ENCODE data around the gene LRRC37B.
"Not testable (repeated sequence)": the region's sequence is repeated elsewhere in the genome, so short reads cannot be mapped to it uniquely, and the experiment has no call there.

LRRC37B gene

GRCh38 chr17:32042266-32042665 lies 35.1 kb downstream of the LRRC37B start:
- not testable (repeated sequence) for DNase-seq

- DNase-seq = peak; percentile 19
Measured at GRCh38 chr17:32045611-32046010, 38.4 kb downstream of the LRRC37B start.

- not testable (repeated sequence) for DNase-seq
Measured at GRCh38 chr17:32047663-32048062, 40.5 kb downstream of the LRRC37B start.

DNA sequence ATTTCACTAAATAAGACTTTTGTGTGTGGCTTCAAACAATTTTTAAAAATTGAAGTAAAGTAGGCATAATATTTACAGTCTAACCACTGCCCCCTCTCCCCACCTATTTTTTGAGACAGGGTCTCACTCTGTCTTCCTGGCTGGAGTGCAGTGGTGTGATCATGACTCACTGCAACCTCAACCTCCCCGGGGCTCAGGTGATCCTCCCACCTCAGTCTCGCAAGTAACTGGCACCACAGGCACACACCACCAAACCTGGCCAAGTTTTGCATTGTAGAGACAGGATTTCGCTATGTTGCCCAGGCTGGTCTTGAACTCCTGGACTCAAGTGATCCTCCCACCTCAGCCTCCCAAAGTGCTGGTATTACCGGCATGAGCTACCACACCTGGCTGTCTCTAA lies 47.8 kb downstream of the LRRC37B start:
- DNase-seq = not testable (repeated sequence)

DNA sequence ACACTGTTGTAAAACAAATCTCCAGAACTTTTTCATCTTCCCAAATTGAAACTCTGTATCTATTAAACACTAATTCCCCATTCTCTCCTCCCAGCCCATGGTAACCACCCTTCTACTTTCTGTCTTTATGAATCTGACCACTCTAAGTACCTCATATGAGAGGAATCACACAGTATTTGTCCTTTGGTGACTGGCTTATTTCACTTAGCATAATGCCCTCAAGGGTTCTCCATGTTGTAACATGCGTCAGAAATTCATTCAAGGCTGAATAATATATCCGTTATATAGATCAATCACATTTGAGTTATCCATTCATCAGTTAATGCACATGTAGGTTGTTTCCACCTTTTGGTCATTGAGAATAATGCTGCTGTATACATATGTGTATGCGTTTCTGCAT lies 48.2 kb downstream of the LRRC37B start:
- not testable (repeated sequence) for DNase-seq

GRCh38 chr17:32056500-32056899 lies 49.3 kb downstream of the LRRC37B start:
- DNase-seq = not testable (repeated sequence)

DNA sequence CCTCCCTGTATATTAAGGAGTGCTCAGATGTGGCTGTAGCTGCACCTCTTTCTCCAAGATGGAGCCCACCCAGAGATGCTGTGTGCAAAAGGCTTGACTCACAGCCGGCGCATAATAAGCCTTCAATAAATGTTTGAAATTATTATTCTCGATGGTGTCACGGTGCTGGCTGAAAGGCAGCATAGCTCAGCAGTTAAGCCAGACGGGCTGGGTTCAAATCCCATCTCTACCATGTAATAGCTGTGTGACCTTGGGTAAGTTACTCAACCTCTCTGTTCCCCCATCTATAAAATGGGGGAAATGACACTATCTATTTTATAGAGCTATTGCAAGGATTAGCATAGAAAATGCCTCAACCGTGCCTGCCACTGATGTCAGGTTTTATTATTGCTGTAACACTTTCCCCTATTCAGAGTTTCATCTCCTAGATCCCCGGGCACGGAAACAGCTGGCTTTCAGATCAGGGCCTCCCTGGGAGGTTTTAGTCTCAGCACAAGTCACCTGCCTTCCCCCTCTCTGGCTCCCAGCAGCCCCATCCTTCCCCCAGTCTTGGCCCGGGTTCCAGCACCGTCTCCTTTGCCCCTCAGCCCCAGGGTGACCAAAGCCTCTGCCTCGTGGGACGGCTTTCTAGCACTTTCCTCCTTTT lies 50.4 kb downstream of the LRRC37B start:
- DNase-seq = not testable (repeated sequence)

DNA sequence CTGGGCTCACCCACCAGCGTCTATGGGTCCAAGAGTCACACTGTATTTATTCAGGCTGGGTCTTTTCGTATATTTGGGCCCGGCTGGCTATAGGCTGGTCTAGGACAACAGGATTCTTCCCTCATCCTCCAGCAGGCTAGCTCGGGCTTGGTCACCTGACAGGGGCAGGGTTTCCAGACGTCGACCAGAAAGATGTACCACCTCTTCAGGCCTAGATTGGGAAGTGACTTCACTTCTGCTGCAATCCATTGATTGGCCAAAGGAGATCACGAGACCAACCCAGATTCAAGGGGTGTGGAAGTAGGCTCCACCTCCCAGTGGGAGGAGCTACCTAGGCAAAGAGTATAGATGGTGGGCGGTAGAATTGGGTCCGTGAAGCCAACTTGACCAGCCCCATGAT lies 53.5 kb downstream of the LRRC37B start:
- DNase-seq = not testable (repeated sequence)

- DNase-seq = not testable (repeated sequence)
Measured at GRCh38 chr17:32061840-32062239, 54.7 kb downstream of the LRRC37B start.

GRCh38 chr17:32064091-32064490 lies 56.9 kb downstream of the LRRC37B start:
- peak; percentile 7 for DNase-seq

- DNase-seq = not testable (repeated sequence)
Measured at GRCh38 chr17:32066123-32066680, 59.0 kb downstream of the LRRC37B start.

GRCh38 chr17:32066863-32067642 lies 59.9 kb downstream of the LRRC37B start:
- not testable (repeated sequence) for DNase-seq

GRCh38 chr17:32069067-32069466 lies 61.9 kb downstream of the LRRC37B start:
- not testable (repeated sequence) for DNase-seq

- not testable (repeated sequence) for DNase-seq
Measured at GRCh38 chr17:32071961-32072360, 64.8 kb downstream of the LRRC37B start.

DNA sequence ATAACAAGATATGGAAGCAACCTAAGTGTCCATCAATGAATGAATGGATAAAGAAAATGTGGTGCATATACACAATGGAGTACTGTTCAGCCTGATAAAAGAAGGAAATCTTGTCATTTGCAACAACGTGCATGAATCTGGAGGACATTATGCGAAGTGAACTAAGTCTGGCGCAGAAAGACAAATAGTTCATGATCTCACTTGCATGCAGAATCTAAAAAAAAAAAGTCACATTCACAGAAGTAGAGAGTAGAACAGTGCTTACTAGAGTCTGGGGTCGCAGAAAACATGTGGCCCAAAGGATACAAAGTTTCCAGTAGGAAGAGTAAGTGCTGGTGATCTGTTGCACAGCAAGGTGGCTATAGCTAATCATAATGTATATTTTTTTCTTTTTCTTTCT lies 65.9 kb downstream of the LRRC37B start:
- not testable (repeated sequence) for DNase-seq

DNA sequence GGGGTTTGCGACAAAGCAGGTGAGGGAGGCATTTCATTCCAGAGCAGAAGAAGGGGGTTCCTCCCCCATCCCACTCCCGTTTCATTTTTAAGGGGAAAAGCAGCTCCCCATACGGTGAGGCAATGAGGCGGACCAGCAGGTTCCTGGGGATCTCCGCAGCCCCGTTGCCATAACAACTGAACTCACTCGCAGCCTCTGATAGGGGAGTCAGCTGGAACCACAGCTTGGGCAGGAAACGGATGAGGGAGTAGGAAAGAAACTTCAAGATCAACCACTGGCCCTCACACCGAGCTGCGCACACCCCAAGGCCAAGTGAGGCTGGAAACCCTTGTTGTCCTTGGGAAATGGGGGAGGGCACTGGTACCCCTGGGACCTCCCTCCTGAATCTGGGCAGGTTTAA lies 72.6 kb downstream of the LRRC37B start:
- peak; percentile 59 for DNase-seq

GRCh38 chr17:32083550-32083979 lies 76.4 kb downstream of the LRRC37B start:
- DNase-seq = not testable (repeated sequence)

- DNase-seq = peak; percentile 68
Measured at GRCh38 chr17:32084003-32084941, 77.1 kb downstream of the LRRC37B start.

GRCh38 chr17:32084942-32085829 lies 78.0 kb downstream of the LRRC37B start:
- not testable (repeated sequence) for DNase-seq

GRCh38 chr17:32086833-32087232 lies 79.7 kb downstream of the LRRC37B start:
- not testable (repeated sequence) for DNase-seq

GRCh38 chr17:32092062-32092461 lies 84.9 kb downstream of the LRRC37B start:
- not testable (repeated sequence) for DNase-seq

- no peak for DNase-seq
Measured at GRCh38 chr17:32099686-32100085, 92.5 kb downstream of the LRRC37B start.

Data from fibroblast of skin of right biceps (primary cell).